ENCODE results near the gene ABCD1.

The ABCD1 gene

GRCh38 chrX:153763298-153763932, 38.8 kb downstream of the ABCD1 start:
- no peak for DNase-seq (ENCODE audit: low read depth)

GRCh38 chrX:153763989-153764755, 39.5 kb downstream of the ABCD1 start, which contains the start of gene PLXNB3:
TSS of gene PLXNB3 (plus strand) at chrX:153764249. CDS start at chrX:153765536, 1,287 bp downstream.
- DNase-seq (ENCODE audit: low read depth): peak; percentile 41

GRCh38 chrX:153764786-153765137, 40.1 kb downstream of the ABCD1 start:
- DNase-seq (ENCODE audit: low read depth): no peak

- no peak for DNase-seq (ENCODE audit: low read depth)
Observed at GRCh38 chrX:153765138-153766079, 40.8 kb downstream of the ABCD1 start.

GRCh38 chrX:153766098-153766817, 41.6 kb downstream of the ABCD1 start:
- peak; percentile 31 for DNase-seq (ENCODE audit: low read depth)

- DNase-seq (ENCODE audit: low read depth): no peak
Observed at GRCh38 chrX:153766871-153767673, 42.4 kb downstream of the ABCD1 start.

GRCh38 chrX:153767674-153768055, 43.0 kb downstream of the ABCD1 start:
- no peak for DNase-seq (ENCODE audit: low read depth)

- DNase-seq (ENCODE audit: low read depth): no peak
Observed at GRCh38 chrX:153768311-153769157, 43.9 kb downstream of the ABCD1 start.

GRCh38 chrX:153769158-153769864, 44.7 kb downstream of the ABCD1 start:
- no peak for DNase-seq (ENCODE audit: low read depth)

GRCh38 chrX:153769865-153770600, 45.4 kb downstream of the ABCD1 start:
- no peak for DNase-seq (ENCODE audit: low read depth)

- no peak for DNase-seq (ENCODE audit: low read depth)
Observed at GRCh38 chrX:153770601-153771414, 46.2 kb downstream of the ABCD1 start.

- no peak for DNase-seq (ENCODE audit: low read depth)
Observed at GRCh38 chrX:153771415-153772315, 47.0 kb downstream of the ABCD1 start.

- no peak for DNase-seq (ENCODE audit: low read depth)
Observed at GRCh38 chrX:153772316-153773217, 47.9 kb downstream of the ABCD1 start.

GRCh38 chrX:153773218-153773611, 48.6 kb downstream of the ABCD1 start:
- no peak for DNase-seq (ENCODE audit: low read depth)

- no peak for DNase-seq (ENCODE audit: low read depth)
Observed at GRCh38 chrX:153773741-153774575, 49.3 kb downstream of the ABCD1 start.
